Measurements from ENCODE around the gene ARMC9.

DNA sequence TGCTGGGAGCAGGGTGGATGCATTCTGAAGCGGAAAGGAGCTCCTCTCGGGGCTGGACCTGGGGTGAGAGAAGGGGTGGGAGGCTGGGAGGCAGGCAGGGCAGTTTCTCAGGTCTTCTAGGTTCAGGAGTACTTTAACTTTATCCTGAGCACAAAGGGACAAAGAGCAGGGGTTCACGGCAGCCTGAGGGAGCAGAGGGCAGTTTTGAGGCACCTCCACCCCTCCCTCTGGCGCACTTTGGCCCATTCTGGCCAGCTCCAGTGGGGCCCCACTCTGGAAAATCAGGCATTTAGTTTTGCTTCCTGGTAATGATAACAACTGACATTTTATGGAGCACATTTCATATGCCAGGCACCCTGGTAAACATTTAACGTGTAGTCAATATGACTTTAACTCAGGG lies 211.3 kb downstream of the ARMC9 start:
- TF ChIP-seq, protein P1, sequence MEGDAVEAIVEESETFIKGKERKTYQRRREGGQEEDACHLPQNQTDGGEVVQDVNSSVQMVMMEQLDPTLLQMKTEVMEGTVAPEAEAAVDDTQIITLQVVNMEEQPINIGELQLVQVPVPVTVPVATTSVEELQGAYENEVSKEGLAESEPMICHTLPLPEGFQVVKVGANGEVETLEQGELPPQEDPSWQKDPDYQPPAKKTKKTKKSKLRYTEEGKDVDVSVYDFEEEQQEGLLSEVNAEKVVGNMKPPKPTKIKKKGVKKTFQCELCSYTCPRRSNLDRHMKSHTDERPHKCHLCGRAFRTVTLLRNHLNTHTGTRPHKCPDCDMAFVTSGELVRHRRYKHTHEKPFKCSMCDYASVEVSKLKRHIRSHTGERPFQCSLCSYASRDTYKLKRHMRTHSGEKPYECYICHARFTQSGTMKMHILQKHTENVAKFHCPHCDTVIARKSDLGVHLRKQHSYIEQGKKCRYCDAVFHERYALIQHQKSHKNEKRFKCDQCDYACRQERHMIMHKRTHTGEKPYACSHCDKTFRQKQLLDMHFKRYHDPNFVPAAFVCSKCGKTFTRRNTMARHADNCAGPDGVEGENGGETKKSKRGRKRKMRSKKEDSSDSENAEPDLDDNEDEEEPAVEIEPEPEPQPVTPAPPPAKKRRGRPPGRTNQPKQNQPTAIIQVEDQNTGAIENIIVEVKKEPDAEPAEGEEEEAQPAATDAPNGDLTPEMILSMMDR (IDR thresholded peaks at IDR 0.05; ENCODE audit: poor library complexity) = no peak
- TF ChIP-seq EZH2 (IDR thresholded peaks at IDR 0.05; ENCODE audit: borderline replicate concordance) (no peak), EZH2phosphoT487 (IDR thresholded peaks at IDR 0.05; ENCODE audit: low read depth, severe bottlenecking, unreplicated experiment) (no peak)
